HG03571 (cell line): Measurements from ENCODE around the gene CDKN2B-AS1.

Source experiments
- ATAC-seq: cut with Tn5 transposase; IDR thresholded peaks from one replicate; pipeline ENCODE4 v1.9.1; 2021; ENCODE audit not compliant: unreplicated experiment

Gene CDKN2B-AS1

DNA sequence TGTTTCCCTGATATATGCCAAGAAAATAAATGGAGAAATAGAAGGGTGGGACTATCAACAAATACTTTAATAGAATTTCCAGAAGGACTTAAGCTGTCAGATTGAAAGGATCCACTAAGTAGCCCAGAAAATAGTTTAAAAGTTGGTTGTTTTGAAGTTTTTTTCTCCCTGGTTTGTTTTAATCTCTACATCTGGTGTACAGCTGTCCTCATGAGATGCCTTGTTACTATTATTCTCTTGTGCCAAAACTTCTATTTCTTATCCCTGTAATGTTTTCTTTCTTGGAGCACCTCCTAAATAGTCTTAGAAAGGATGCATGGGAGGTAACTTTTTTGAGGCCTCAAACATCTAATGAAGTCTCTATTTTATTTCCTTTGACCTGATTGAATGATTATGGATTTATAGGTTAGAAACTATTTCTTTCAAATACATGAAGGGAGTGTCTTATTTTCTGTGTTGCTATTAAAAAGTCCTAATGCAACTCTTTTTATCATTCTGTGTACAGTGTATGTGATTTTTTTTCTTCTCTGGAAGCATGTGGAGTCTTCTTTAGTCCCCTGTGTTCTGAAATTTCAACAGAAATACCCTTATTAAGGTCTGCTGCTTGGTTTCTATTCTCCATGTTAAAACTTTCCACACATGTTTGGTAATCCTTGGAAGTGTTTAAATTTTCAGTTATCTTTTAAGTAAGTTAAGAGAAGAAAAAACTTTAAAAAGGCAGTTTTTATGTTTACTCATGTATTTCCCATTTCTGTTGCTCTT lies 154.5 kb downstream of the CDKN2B-AS1 start:
- ATAC-seq: no peak

DNA sequence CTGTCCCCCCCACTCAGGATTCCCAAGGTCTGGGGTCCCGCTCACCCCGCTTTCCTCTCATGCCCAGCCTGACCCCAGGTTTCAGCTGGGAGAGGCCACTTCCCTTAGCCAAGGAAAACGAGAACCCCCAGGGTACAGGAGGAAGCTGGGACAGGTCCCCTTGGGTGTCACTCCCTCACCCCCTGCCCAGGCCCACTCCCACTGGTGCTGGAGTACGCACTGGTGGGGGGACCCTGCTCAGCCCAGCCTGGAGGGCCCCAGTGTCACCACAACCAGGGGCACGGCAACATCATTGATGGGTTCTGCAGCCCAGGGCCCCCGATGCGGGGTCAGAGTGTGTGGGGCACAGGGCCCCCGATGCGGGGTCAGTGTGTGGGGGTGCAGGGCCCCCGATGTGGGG lies 159.5 kb downstream of the CDKN2B-AS1 start:
- no peak for ATAC-seq

DNA sequence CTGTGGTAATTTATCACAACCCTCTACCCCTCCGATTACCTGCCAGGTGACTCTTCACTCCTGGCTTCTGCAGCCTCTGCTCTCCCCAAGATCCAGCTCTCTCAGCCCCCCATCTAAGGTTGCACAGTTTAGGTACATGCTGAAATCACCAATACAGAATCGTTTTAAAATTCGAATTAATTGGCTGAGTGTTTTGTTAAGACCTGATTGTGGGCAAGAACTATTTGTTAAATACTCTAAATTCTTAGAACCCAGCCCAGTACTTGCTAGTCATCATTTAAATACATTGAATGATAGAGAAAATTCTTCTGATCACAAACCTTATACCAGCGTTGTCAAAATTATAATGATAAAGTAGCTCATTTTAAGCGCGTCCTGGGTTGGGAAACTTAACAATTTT lies 162.0 kb downstream of the CDKN2B-AS1 start:
- ATAC-seq: no peak

DNA sequence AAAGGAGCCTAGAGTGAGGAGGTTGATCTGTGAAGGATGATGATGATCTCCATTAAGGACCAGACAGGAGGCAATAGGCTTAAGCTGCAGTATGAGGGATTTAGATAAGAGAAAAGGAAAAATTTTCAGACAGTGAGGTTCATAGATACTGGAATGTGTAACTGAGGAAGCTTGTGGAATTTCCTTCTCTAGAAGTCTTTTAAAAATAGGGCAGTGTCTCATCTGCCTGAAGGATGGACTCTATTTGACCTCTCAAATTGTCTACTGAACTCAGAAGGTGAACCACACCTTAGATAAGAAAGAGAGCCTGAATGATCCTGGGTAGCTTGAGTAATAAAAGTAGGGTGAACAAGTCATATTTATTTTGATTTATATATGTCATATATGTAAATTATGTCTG lies 162.7 kb downstream of the CDKN2B-AS1 start:
- ATAC-seq: no peak

DNA sequence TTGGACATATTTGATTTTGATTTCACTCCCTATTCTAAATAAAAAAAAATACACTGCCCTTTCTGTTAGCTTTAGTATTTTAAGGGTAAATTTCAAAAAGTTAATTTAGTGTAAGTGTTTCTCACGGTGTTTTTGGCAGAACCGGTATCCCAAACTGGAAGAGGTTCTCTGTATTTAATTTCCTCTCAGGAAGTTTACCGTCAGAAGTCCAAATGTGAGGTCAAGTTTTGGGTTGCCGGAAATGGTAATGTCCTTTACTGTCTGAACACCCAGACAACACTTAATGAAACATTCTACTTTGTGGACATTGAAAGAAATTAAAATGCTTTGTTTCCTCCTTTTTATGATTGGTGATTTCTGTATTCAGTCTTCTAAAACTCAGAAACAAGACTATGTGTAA lies 163.2 kb downstream of the CDKN2B-AS1 start:
- no peak for ATAC-seq

DNA sequence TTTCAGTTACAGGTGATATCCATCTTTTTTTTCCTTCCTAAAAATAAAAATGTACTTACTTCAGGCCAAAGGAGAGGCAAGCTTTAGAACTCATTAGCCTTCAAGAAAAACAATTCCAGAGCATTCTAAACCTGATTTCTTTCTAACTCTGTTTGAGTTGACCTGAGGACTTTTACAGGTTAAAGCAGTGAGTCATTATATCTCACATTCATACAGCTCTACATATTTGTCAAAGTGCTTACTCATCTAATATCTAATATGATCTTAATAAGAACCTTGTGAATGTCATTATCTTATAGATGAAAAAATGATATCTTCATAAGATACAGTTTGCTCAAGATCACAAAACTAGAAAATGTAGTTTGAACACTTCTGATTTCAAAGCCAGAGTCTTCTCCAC lies 163.7 kb downstream of the CDKN2B-AS1 start:
- ATAC-seq: no peak

DNA sequence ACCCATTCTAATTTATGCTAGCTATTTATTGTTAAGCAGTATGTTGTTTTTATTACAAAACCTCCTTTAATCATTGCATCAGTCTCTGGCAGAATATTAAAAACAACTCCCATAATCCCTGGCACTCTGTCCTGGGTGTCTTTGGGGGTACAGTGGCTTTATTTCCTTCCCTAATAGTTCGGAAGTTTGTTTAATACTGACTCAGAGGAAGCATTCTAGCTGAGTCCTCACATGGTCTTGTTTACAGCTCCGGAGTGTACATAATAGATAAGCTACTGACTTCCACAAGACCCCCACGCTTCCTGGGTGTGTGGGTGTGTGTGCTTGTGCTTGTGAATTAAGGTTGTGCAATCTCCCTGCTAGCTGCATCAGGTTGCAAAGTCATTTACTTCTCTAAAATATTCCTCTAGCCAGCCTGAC lies 164.3 kb downstream of the CDKN2B-AS1 start:
- no peak for ATAC-seq

DNA sequence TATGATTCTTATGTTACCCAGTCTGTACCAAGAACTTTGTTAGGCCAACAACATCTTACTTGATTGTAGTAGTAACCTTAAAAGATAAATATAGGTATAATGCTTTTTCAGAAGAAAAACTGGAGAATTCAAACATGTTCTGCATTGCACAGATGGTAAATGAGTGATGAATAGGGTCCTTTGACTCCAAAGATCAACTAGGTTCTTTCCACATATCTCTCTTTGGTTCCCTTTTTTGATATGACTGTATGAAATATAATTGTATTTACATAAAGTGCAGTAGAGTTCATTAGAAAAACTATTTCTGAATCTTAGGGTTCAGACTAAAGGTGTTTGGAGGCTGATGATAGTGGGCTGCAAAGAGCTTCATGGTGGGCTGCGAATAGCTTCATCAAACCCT lies 165.0 kb downstream of the CDKN2B-AS1 start:
- no peak for ATAC-seq

DNA sequence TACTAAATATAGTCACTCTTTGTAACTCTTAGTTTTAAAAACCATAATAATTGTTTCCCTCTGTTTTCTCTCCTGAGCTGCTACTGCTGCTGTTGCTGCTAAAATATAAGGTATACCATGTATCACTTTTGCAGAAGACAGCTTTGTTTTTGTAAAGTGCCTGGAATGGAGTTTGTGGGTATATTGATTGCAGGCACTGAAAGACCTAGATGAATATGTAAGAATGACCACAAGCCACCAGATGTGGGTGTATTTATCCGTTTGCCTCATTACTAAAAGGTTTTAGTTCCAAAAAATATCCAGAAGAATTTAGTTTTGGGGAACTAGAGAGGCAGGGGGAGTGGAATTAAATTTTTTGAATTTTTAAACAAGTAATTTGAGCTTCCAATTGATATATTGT lies 165.6 kb downstream of the CDKN2B-AS1 start:
- no peak for ATAC-seq

DNA sequence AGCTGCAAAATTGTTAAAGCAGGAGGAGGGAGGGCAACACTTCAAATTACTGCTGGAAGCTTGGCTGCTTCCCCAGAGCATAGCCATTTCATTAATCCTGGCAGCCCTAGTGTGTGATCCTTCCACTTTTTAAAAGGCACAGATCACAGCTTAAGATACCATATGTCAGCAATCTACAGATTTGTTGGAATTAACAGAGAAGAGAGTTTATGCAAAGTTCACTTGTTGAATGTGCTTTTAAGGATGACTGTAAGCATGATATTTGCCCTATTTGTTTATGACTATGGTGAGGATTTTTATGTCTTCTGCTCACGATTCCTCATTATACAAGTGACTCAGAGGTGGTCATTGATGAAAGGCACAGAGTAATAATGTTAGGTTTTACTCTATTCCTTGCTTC lies 170.6 kb downstream of the CDKN2B-AS1 start:
- no peak for ATAC-seq

DNA sequence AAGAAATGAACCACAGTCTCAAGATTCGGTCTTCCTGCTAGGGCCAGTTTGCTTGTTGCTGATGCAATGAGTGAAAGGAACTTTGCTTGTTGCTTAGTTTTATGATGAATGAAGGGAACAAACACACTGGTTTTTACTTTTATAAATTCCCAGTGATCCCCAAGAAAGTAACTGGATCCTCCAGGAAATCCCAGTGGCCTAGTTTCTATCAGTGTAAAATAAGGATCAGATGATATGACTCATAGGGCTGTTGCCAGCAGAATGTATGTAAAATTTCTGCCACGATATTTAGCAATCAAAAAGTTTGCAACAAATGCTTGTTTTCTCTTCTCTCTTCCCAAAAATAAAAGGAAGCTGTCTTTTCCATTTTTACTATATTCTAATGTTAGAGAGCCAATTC lies 174.7 kb downstream of the CDKN2B-AS1 start:
- no peak for ATAC-seq

DNA sequence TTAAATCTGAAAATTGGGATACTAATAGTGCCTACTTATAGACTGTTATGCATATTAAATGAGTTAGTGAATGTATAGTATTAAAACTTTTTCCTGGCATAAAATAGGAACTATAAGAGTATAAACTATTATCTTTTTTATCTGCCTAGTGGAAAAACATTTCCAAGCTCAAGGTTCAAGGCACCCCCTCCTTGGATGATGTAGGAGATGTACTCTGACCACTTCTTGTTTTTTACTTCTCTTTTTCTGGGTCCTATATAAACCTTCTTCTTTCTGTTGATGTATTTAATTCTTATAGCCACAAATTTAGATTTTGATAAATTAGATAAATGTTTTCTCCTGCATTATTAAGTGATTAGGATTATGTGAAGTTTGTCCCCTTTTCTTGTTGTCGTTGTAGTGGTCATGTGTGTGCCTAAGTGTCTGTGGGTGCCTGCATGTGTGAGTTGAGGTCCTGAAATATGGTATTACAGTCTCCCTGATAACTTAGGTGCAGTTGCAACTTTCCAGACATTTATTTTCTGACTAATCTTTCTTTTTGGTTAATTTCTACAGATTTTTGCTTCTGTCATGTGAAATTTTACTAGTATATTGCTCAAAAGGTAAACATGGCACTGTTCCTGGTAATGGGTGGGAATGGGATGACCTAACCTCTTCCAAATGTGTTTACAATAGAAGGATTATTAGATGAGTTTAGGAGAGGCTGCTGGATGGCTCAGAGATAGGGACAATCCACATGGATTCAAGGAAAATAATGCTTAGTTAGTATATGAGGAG lies 175.3 kb downstream of the CDKN2B-AS1 start:
- no peak for ATAC-seq
